Upper lobe of right lung (tissue), 1 donor: Measurements from ENCODE around the gene VWA8. TPM values are rescaled to one million over a fixed set of nuclear protein-coding genes. Genes with fewer than 3 reads are reported as not detected.

ENCODE experiments used
- ATAC-seq: fragments of 200-7000 bp; cut with Tn5 transposase; one replicate; pipeline ENCODE4 v1.9.1; 2020; ENCODE audit warnings: mild to moderate bottlenecking, moderate library complexity
- DNase-seq: peaks from one replicate; pipeline ENCODE4 v3.0.0-alpha.2; 2020
- H3K27ac ChIP-seq: fragments of 200-600 bp; one replicate; pipeline ENCODE4 v1.8.0; 2022
- H3K27me3 ChIP-seq: fragments of 200-600 bp; one replicate; pipeline ENCODE4 v1.8.0; 2022; ENCODE audit warnings: mild to moderate bottlenecking
- H3K36me3 ChIP-seq: fragments of 200-600 bp; one replicate; pipeline ENCODE4 v1.8.0; 2022
- H3K4me1 ChIP-seq: fragments of 200-600 bp; one replicate; pipeline ENCODE4 v1.8.0; 2022
- H3K4me3 ChIP-seq: fragments of 200-600 bp; one replicate; pipeline ENCODE4 v1.8.0; 2022; ENCODE audit warnings: mild to moderate bottlenecking
- H3K9me3 ChIP-seq: fragments of 200-600 bp; one replicate; pipeline ENCODE4 v1.8.0; 2022
- CTCF ChIP-seq: fragments of 200-600 bp; IDR thresholded peaks from one replicate; pipeline ENCODE4 v1.8.0; 2022; ENCODE audit warnings: antibody characterized with exemption
- intact Hi-C: fragments of 100-400 bp; cut with DNase I; formaldehyde crosslinking; loops from one replicate; pipeline ENCODE4 v1.11.0; 2022
- total RNA-seq: library from RNA; stranded (reverse); fragmentation: NEBNext Ultra II Directional; extraction: Animal tissue kit (Norgen Biotek cat#: 25700); gene quantifications from one replicate; pipeline ENCODE4 v1.2.1, GENCODE V29; 2021
- donor health status: DM: no; HTN: yes; CAD: no; lungs with severe emphysema.

Gene VWA8
- total RNA-seq, 1 donor from 2014 or later = 20.6 TPM

- Histone ChIP-seq H3K27ac (peak overlapping the region; percentile 75), H3K4me1 (peaks cover 37% of the 10 kb centered on the region), H3K4me3 (no peak overlapping the region), H3K27me3 (no peaks in the 10 kb centered on the region), H3K9me3 (no peaks in the 10 kb centered on the region), H3K36me3 (peaks cover 5% of the 10 kb centered on the region)
- ATAC-seq = no peak
- DNase-seq = no peak
- TF ChIP-seq CTCF = no peak
- intact Hi-C loops = no loop called here
Observed at GRCh38 chr13:41611385-41611784, 349.5 kb downstream of the VWA8 start.

GRCh38 chr13:41610404-41610803 lies 350.5 kb downstream of the VWA8 start:
- Histone ChIP-seq H3K9me3 (no peaks in the 10 kb centered on the region), H3K27ac (peak overlapping the region; percentile 75), H3K27me3 (no peaks in the 10 kb centered on the region), H3K4me3 (no peak overlapping the region), H3K36me3 (peaks cover 5% of the 10 kb centered on the region), H3K4me1 (peaks cover 35% of the 10 kb centered on the region)
- intact Hi-C loops = no loop called here
- DNase-seq = peak; percentile 83
- ATAC-seq = peak; percentile 86
- no peak for TF ChIP-seq CTCF

GRCh38 chr13:41609828-41610227 lies 351.1 kb downstream of the VWA8 start:
- Histone ChIP-seq H3K36me3 (peaks cover 5% of the 10 kb centered on the region), H3K9me3 (no peaks in the 10 kb centered on the region), H3K4me3 (no peak overlapping the region)

GRCh38 chr13:41608839-41609177 lies 352.1 kb downstream of the VWA8 start:
- Histone ChIP-seq H3K27ac (no peak overlapping the region), H3K9me3 (no peaks in the 10 kb centered on the region), H3K4me1 (peaks cover 23% of the 10 kb centered on the region), H3K27me3 (no peaks in the 10 kb centered on the region), H3K4me3 (no peak overlapping the region), H3K36me3 (peaks cover 5% of the 10 kb centered on the region)
- intact Hi-C loops = no loop called here
- DNase-seq = no peak
- ATAC-seq = no peak
- TF ChIP-seq CTCF = no peak

More at GRCh38 chr13:41609828-41610227, 351.1 kb downstream of the VWA8 start:
- ATAC-seq (peak; percentile 70), DNase-seq (no peak)
- TF ChIP-seq CTCF = no peak
- intact Hi-C loops = no loop called here
- H3K4me1 ChIP-seq = peaks cover 31% of the 10 kb centered on the region
- peak overlapping the region; percentile 75 for H3K27ac ChIP-seq
- no peaks in the 10 kb centered on the region for H3K27me3 ChIP-seq

- Histone ChIP-seq H3K4me1 (peaks cover 18% of the 10 kb centered on the region), H3K27ac (no peak overlapping the region), H3K9me3 (no peaks in the 10 kb centered on the region), H3K36me3 (peaks cover 5% of the 10 kb centered on the region), H3K27me3 (no peaks in the 10 kb centered on the region), H3K4me3 (no peak overlapping the region)
- intact Hi-C loops = no loop called here
- TF ChIP-seq CTCF = no peak
- DNase-seq (no peak), ATAC-seq (no peak)
Observed at GRCh38 chr13:41608111-41608838, 352.6 kb downstream of the VWA8 start.

- Histone ChIP-seq H3K27me3 (no peaks in the 10 kb centered on the region), H3K9me3 (no peaks in the 10 kb centered on the region), H3K36me3 (peaks cover 5% of the 10 kb centered on the region), H3K4me1 (peaks cover 16% of the 10 kb centered on the region), H3K27ac (no peak overlapping the region), H3K4me3 (no peak overlapping the region)
- ATAC-seq (no peak), DNase-seq (no peak)
- intact Hi-C loops = no loop called here
- TF ChIP-seq CTCF = no peak
Observed at GRCh38 chr13:41606646-41607045, 354.3 kb downstream of the VWA8 start.
